H1 (cell line): Measurements from ENCODE around the gene VAV2. TPM values are rescaled to one million over a fixed set of nuclear protein-coding genes. Genes with fewer than 3 reads are reported as not detected.

Experiments
- SIRT6 ChIP-seq: IDR thresholded peaks from one replicate; pipeline ENCODE4 v1.7.1; 2012; ENCODE audit warnings: low read length, inconsistent platforms
- YY1 ChIP-seq: IDR thresholded peaks from 2 replicates; pipeline ENCODE4 v1.6.1; 2011; ENCODE audit warnings: low read depth, mild to moderate bottlenecking, low read length
- polyA plus RNA-seq, 7 experiments: library from polyadenylated mRNA; depleted of rRNA in 3 of 7; stranded (reverse) in 5 of 7; unstranded in 2 of 7; fragments of >200 nt in 5 of 7; fragments of 200-250 nt in 2 of 7; gene quantifications; 1 replicate in 5 of 7; 2 replicates in 1 of 7; 4 replicates in 1 of 7; pipeline versions ENCODE4 v1.2.1 to v1.2.3, GENCODE V29; 2011 to 2013; ENCODE audit warnings: missing spikeins in 2 of 7, mixed read lengths in 2 of 7
- total RNA-seq: library from RNA; stranded (reverse); fragmentation: NEBNext Ultra II Directional; extraction: Animal tissue kit (Norgen Biotek cat#: 25700); gene quantifications from 2 replicates; pipeline ENCODE4 v1.2.1, GENCODE V29; 2021

VAV2 gene
- total and polyA plus RNA-seq, 2 of the 8 experiments (the other 6 are each of a cell fraction or from before 2014, with no cell fraction given), result 13.6 to 37.6 TPM

DNA sequence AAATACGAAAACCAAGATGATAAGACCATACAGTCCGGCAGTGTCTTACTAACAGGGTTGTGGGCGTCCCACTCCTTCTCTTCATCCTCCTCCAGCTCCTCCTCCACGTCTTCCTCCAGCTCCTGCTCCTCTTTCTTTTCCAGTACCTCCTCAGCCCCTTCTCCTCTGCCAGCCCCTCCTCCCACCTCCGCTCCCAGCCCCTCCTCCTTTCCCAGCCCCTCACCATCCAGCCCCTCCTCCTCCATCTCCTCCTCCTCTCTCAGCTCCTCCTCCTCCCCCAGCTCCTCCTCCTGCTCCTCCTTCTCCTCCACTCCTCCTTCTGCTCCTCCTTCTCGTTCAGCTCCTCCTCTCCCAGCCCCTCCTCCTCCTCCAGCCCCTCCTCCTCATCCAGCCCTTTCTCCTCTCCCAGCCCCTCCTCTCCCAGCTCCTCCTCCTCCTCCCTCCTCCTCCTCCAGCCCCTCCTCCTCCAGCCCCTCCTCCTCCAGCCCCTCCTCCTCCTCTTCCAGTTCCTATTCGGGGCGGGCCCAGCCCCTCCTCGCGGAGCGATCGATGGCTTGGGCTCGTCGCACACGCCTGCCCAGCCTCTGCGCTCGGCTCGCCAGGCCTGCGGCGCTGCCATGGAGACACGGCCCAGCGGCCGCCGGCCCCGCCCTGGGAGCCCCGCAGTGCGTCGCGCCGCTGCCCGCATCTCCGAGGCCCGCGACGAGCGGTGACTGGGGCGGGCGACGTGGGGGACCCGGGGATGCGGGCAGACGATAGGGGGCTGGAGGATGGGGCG lies 32.9 kb upstream of the VAV2 start, which contains the start of gene BRD3OS (continued):
- TF ChIP-seq SIRT6 (no peak), YY1 (peak; percentile 70; the same call in 1 of the 2 replicates)
